ENCODE data around the gene CMTM8. TPM values are rescaled to one million over a fixed set of nuclear protein-coding genes. Genes with fewer than 3 reads are reported as not detected.

CMTM8 gene
- total and polyA plus RNA-seq, 2 of the 8 experiments (the other 6 are each of a cell fraction or from before 2014, with no cell fraction given) = 10.5 to 22.4 TPM

- no peak for DNase-seq (ENCODE audit: low read depth in 1 of 2, low spot score in 2 of 2)
- Histone ChIP-seq H3K23me2 (ENCODE audit: low read depth, low read length) (no peaks in the 10 kb centered on the region), H3K79me2 (ENCODE audit: control insufficient read depth in 1 of 2, insufficient read depth in 2 of 2, low read length in 2 of 2) (no peaks in the 10 kb centered on the region), H3K14ac (ENCODE audit: insufficient read length) (no peak overlapping the region), H3K4me3 (ENCODE audit: extremely low read depth in 1 of 4, insufficient read depth in 2 of 4, low read depth in 3 of 4, low read length in 4 of 4) (no peak overlapping the region), H2BK120ac (replicated peaks; ENCODE audit: low read depth, low read length) (no peak overlapping the region), H2BK15ac (ENCODE audit: low read length) (no peak overlapping the region), H3K27ac (ENCODE audit: low read depth, low read length) (no peak overlapping the region), H2BK20ac (ENCODE audit: low read length) (no peak overlapping the region), H3K56ac (replicated peaks; ENCODE audit: insufficient read length, low read depth, low read length) (no peak overlapping the region), H2BK5ac (ENCODE audit: low read depth, low read length) (no peak overlapping the region), H3K23ac (ENCODE audit: insufficient read length) (no peak overlapping the region), H2BK12ac (ENCODE audit: low read depth, low read length) (no peak overlapping the region), H4K5ac (ENCODE audit: insufficient read length, low read depth, low read length) (no peak overlapping the region), H4K91ac (replicated peaks; ENCODE audit: insufficient read length, low read length) (no peak overlapping the region), H3K36me3 (ENCODE audit: control insufficient read depth in 2 of 4, insufficient read depth in 4 of 4, low read length in 3 of 4) (no peaks in the 10 kb centered on the region; a peak in 1 of 8 replicates), H3K4ac (replicated peaks; ENCODE audit: insufficient read length, low read depth, low read length) (no peak overlapping the region), H2AK5ac (ENCODE audit: low read depth, low read length) (no peak overlapping the region), H3K79me1 (ENCODE audit: low read depth, low read length) (0 out of 2 replicates have a peak, but pooled peaks cover 6% of the 10 kb centered on the region), H3K4me2 (ENCODE audit: insufficient read depth in 1 of 2, low read depth in 2 of 2, low read length in 2 of 2) (no peak overlapping the region), H4K20me1 (replicated peaks in 1 of 2; ENCODE audit: control insufficient read depth in 1 of 2, insufficient read depth in 2 of 2, low read length in 2 of 2) (no peaks in the 10 kb centered on the region), H3K9ac (replicated peaks in 1 of 4; ENCODE audit: extremely low read depth in 1 of 4, low read depth in 3 of 4, low read length in 3 of 4) (no peak overlapping the region), H3K9me3 (ENCODE audit: insufficient read depth in 2 of 2, low read depth in 1 of 2, low read length in 1 of 2) (no peaks in the 10 kb centered on the region; a peak in 1 of 4 replicates), H3K18ac (ENCODE audit: extremely low read depth, low read length) (no peak overlapping the region), H3K27me3 (replicated peaks in 1 of 4; ENCODE audit: control insufficient read depth in 3 of 4, extremely low read depth in 1 of 4, insufficient read depth in 3 of 4, low read length in 3 of 4) (no peaks in the 10 kb centered on the region), H3K4me1 (replicated peaks in 1 of 4; ENCODE audit: control insufficient read depth in 3 of 4, insufficient read depth in 4 of 4, low read length in 3 of 4) (peaks cover 4 to 19% (median 10%) of the 10 kb centered on the region in 4 experiments; a peak in 6 of 7 replicates), H2AFZ (ENCODE audit: low read length) (no peak overlapping the region), H4K8ac (ENCODE audit: extremely low read depth, insufficient read depth, low read length) (no peak overlapping the region)
- POLR2A ChIA-PET (ENCODE audit: partially characterized antibody) = no interaction called here
- 91% methylated on average over 2 of the region's 2 CpGs; no CpG with 5 or more reads in 1 of the 2 experiments for WGBS, 2 experiments (ENCODE audit: extremely low coverage in 1 of 2, insufficient coverage in 1 of 2, insufficient read length in 1 of 2, insufficient replicate concordance in 2 of 2, low coverage in 1 of 2, low lambda C conversion rate in 2 of 2, missing lambda C conversion rate in 1 of 2)
- CTCF ChIA-PET (ENCODE audit: partially characterized antibody) = interaction anchor here (1.0 to 1.5 kb wide), 5 partner anchors 23 to 301 kb away, joined by 3 to 6 read pairs (median 3); no protein-coding TSS in a partner anchor
- no peak for FAIRE-seq
- TF ChIP-seq GABPA (IDR thresholded peaks at IDR 0.05; ENCODE audit: borderline replicate concordance, insufficient read depth, low read length) = no peak
- TF ChIP-seq GTF2F1 (IDR thresholded peaks at IDR 0.05; ENCODE audit: borderline replicate concordance, low read depth, low read length) = no peak
- TF ChIP-seq KDM4A (IDR thresholded peaks at IDR 0.05; ENCODE audit: low read depth, low read length, severe bottlenecking) = no peak
- no peak for TF ChIP-seq CEBPB (IDR thresholded peaks at IDR 0.05; ENCODE audit: low read depth, low read length)
- TF ChIP-seq, protein P1, sequence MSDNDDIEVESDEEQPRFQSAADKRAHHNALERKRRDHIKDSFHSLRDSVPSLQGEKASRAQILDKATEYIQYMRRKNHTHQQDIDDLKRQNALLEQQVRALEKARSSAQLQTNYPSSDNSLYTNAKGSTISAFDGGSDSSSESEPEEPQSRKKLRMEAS (IDR thresholded peaks at IDR 0.05) = no peak
- no peak for TF ChIP-seq CREB1 (IDR thresholded peaks at IDR 0.05)
- no peak for TF ChIP-seq SIRT6 (IDR thresholded peaks at IDR 0.05; ENCODE audit: low read length)
- no peak for TF ChIP-seq TCF12 (IDR thresholded peaks at IDR 0.05; ENCODE audit: low read depth, low read length)
- TF ChIP-seq, protein P2, sequence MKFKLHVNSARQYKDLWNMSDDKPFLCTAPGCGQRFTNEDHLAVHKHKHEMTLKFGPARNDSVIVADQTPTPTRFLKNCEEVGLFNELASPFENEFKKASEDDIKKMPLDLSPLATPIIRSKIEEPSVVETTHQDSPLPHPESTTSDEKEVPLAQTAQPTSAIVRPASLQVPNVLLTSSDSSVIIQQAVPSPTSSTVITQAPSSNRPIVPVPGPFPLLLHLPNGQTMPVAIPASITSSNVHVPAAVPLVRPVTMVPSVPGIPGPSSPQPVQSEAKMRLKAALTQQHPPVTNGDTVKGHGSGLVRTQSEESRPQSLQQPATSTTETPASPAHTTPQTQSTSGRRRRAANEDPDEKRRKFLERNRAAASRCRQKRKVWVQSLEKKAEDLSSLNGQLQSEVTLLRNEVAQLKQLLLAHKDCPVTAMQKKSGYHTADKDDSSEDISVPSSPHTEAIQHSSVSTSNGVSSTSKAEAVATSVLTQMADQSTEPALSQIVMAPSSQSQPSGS (IDR thresholded peaks at IDR 0.05; ENCODE audit: low read length) = no peak
- TF ChIP-seq EP300 (IDR thresholded peaks at IDR 0.05; ENCODE audit: borderline replicate concordance in 1 of 2, low read depth in 2 of 2, low read length in 2 of 2) = no peak
- TF ChIP-seq BACH1 (IDR thresholded peaks at IDR 0.05; ENCODE audit: low read length) = no peak
- no peak for TF ChIP-seq JUND (IDR thresholded peaks at IDR 0.05; ENCODE audit: low read length)
- TF ChIP-seq RBBP5 (IDR thresholded peaks at IDR 0.05; ENCODE audit: borderline replicate concordance, low read depth, low read length) = no peak
Observed at GRCh38 chr3:32319607-32320006, 81.1 kb downstream of the CMTM8 start.
